H1 (cell line): ENCODE data around the gene INSIG1.

Source experiments
- CTCF ChIP-seq, 3 experiments: IDR thresholded peaks; 1 replicate in 2 of 3; 2 replicates in 1 of 3; pipeline versions ENCODE4 v1.5.1 to v1.6.1; 2011; ENCODE audit warnings: low read length in 3 of 3, mild to moderate bottlenecking in 3 of 3, inconsistent platforms in 2 of 3, low read depth in 1 of 3, moderate library complexity in 1 of 3; ENCODE audit not compliant: insufficient read depth in 1 of 3; ENCODE audit errors: control extremely low read depth in 1 of 3
- POLR2A ChIP-seq, 2 experiments: IDR thresholded peaks; 1 replicate in 1 of 2; 2 replicates in 1 of 2; pipeline ENCODE4 v1.6.1; 2011; ENCODE audit warnings: low read depth in 2 of 2, low read length in 2 of 2, mild to moderate bottlenecking in 2 of 2; ENCODE audit errors: control extremely low read depth in 1 of 2

GRCh38 chr7:155291729-155292128, 5.9 kb upstream of the INSIG1 start:
- TF ChIP-seq CTCF (IDR thresholded peaks at IDR 0.05; ENCODE audit: control extremely low read depth in 1 of 3, insufficient read depth in 1 of 3, low read depth in 1 of 3, low read length in 3 of 3) (no peak), POLR2A (IDR thresholded peaks at IDR 0.05; ENCODE audit: control extremely low read depth in 1 of 2, low read depth in 2 of 2, low read length in 2 of 2) (no peak)
